ENCODE data around the gene PTPRU.

PTPRU gene

GRCh38 chr1:29331729-29332128, 95.4 kb downstream of the PTPRU start:
- no peaks in the 10 kb centered on the region for H3K9me3 ChIP-seq
- no peak for TF ChIP-seq CTCF (IDR thresholded peaks at IDR 0.05)

GRCh38 chr1:29332204-29332603, 95.9 kb downstream of the PTPRU start:
- H3K27me3 ChIP-seq = peaks cover 46% of the 10 kb centered on the region
- no peaks in the 10 kb centered on the region for H3K4me1 ChIP-seq (ENCODE audit: control insufficient read depth in 1 of 2, insufficient read depth in 1 of 2, low read depth in 1 of 2, low read length in 1 of 2)

More at GRCh38 chr1:29331729-29332128, 95.4 kb downstream of the PTPRU start:
- Histone ChIP-seq H3K4me1 (ENCODE audit: control insufficient read depth in 1 of 2, insufficient read depth in 1 of 2, low read depth in 1 of 2, low read length in 1 of 2) (no peaks in the 10 kb centered on the region), H3K36me3 (no peaks in the 10 kb centered on the region), H3K27ac (no peak overlapping the region), H3K27me3 (peaks cover 43% of the 10 kb centered on the region), H3K4me3 (ENCODE audit: low read depth in 1 of 2, low read length in 1 of 2) (no peak overlapping the region)

DNA sequence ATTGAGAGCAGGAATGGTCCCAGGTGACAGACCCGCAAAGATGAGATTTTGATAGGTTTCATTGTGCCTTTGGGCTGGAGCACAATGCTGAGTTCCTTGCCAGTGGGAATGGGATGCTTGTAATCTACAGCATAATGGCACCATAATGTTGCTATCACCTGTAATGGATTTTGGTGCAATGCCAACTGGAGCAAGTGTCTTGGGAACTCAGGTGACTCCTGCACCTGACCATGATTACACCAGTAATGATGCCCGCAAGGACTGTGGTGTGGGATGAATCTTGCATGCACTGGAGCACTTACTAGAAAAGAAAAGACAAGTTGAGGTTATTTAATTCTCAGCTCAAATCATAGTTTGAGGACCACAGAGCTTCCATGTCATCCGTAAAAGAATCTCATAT, 96.7 kb downstream of the PTPRU start:
- Histone ChIP-seq H3K27ac (no peak overlapping the region), H3K4me1 (ENCODE audit: control insufficient read depth in 1 of 2, insufficient read depth in 1 of 2, low read depth in 1 of 2, low read length in 1 of 2) (no peaks in the 10 kb centered on the region), H3K4me3 (ENCODE audit: low read depth in 1 of 2, low read length in 1 of 2) (no peak overlapping the region), H3K9me3 (no peaks in the 10 kb centered on the region), H3K27me3 (peaks cover 46% of the 10 kb centered on the region), H3K36me3 (no peaks in the 10 kb centered on the region)
- no peak for TF ChIP-seq CTCF (IDR thresholded peaks at IDR 0.05)

More at GRCh38 chr1:29332204-29332603, 95.9 kb downstream of the PTPRU start:
- Histone ChIP-seq H3K36me3 (no peaks in the 10 kb centered on the region), H3K9me3 (no peaks in the 10 kb centered on the region), H3K27ac (no peak overlapping the region), H3K4me3 (ENCODE audit: low read depth in 1 of 2, low read length in 1 of 2) (no peak overlapping the region)
- no peak for TF ChIP-seq CTCF (IDR thresholded peaks at IDR 0.05)

GRCh38 chr1:29335573-29335972, 99.3 kb downstream of the PTPRU start:
- Histone ChIP-seq H3K36me3 (no peaks in the 10 kb centered on the region), H3K4me3 (ENCODE audit: low read depth in 1 of 2, low read length in 1 of 2) (no peak overlapping the region), H3K9me3 (no peaks in the 10 kb centered on the region), H3K27me3 (peaks cover 50% of the 10 kb centered on the region), H3K4me1 (ENCODE audit: control insufficient read depth in 1 of 2, insufficient read depth in 1 of 2, low read depth in 1 of 2, low read length in 1 of 2) (no peaks in the 10 kb centered on the region), H3K27ac (no peak overlapping the region)
- TF ChIP-seq CTCF (IDR thresholded peaks at IDR 0.05) = no peak

DNA sequence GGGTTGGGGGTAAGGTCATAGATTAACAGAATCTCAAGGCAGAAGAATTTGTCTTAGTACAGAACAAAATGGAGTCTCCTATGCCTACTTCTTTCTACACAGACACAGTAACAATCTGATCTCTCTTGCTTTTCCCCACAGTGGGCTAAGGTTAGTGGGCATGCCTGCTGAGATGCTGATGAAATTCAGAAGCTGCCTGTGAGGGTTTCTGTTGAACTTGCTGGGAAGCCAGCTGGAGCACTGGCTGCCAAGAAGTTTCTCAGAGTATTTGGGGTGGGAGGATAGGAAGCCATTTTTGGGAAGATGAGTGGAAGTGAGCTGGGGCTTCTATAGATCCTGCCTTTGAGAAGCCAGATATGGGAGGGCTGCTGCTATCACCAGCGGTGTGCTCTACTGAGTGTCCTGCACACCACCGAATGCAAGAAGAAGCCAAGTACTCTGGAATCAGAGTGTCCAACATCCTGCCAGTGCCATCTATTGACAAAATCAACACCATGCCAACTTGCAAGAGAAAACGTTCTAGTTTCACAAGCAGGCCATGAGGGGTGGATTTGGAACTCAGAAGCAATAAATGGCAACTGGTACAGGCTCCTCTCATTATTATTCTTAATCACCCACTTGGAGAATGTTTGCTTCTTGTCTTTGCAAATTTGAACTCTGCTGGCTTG, 102.7 kb downstream of the PTPRU start:
- H3K27me3 ChIP-seq = peaks cover 41% of the 10 kb centered on the region
- H3K4me1 ChIP-seq (ENCODE audit: control insufficient read depth in 1 of 2, insufficient read depth in 1 of 2, low read depth in 1 of 2, low read length in 1 of 2) = no peaks in the 10 kb centered on the region
- no peaks in the 10 kb centered on the region for H3K9me3 ChIP-seq
- H3K27ac ChIP-seq = no peak overlapping the region
- TF ChIP-seq CTCF (IDR thresholded peaks at IDR 0.05) = no peak
- H3K4me3 ChIP-seq (ENCODE audit: low read depth in 1 of 2, low read length in 1 of 2) = no peak overlapping the region
- H3K36me3 ChIP-seq = no peaks in the 10 kb centered on the region
